Measurements from ENCODE around the gene MAP4K4.

MAP4K4 gene

GRCh38 chr2:101793277-101793969 lies 95.9 kb downstream of the MAP4K4 start:
- TF ChIP-seq CTCF (IDR thresholded peaks at IDR 0.05; ENCODE audit: insufficient read depth, low read depth, low read length, missing control alignments) = no peak
- H3K4me3 ChIP-seq (ENCODE audit: low read length) = no peak overlapping the region
- no peak for DNase-seq (ENCODE audit: low read depth)

GRCh38 chr2:101794141-101794540 lies 96.6 kb downstream of the MAP4K4 start:
- H3K4me3 ChIP-seq (ENCODE audit: low read length) = no peak overlapping the region
- no peak for DNase-seq (ENCODE audit: low read depth)

GRCh38 chr2:101795033-101795432 lies 97.5 kb downstream of the MAP4K4 start:
- no peak for DNase-seq (ENCODE audit: low read depth)
- H3K4me3 ChIP-seq (ENCODE audit: low read length) = no peak overlapping the region
- no peak for TF ChIP-seq CTCF (IDR thresholded peaks at IDR 0.05; ENCODE audit: insufficient read depth, low read depth, low read length, missing control alignments)

More at GRCh38 chr2:101794141-101794540, 96.6 kb downstream of the MAP4K4 start:
- no peak for TF ChIP-seq CTCF (IDR thresholded peaks at IDR 0.05; ENCODE audit: insufficient read depth, low read depth, low read length, missing control alignments)

- no peak for DNase-seq (ENCODE audit: low read depth)
- TF ChIP-seq CTCF (IDR thresholded peaks at IDR 0.05; ENCODE audit: insufficient read depth, low read depth, low read length, missing control alignments) = no peak
- no peak overlapping the region for H3K4me3 ChIP-seq (ENCODE audit: low read length)
Measured at GRCh38 chr2:101796825-101797600, 99.5 kb downstream of the MAP4K4 start.

GRCh38 chr2:101801496-101801895 lies 104.0 kb downstream of the MAP4K4 start:
- no peak for DNase-seq (ENCODE audit: low read depth)
- TF ChIP-seq CTCF (IDR thresholded peaks at IDR 0.05; ENCODE audit: insufficient read depth, low read depth, low read length, missing control alignments) = no peak
- H3K4me3 ChIP-seq (ENCODE audit: low read length) = no peak overlapping the region

GRCh38 chr2:101802329-101802728 lies 104.8 kb downstream of the MAP4K4 start:
- no peak for TF ChIP-seq CTCF (IDR thresholded peaks at IDR 0.05; ENCODE audit: insufficient read depth, low read depth, low read length, missing control alignments)
- no peak overlapping the region for H3K4me3 ChIP-seq (ENCODE audit: low read length)
- peak; percentile 92 for DNase-seq (ENCODE audit: low read depth)
